ENCODE data around the gene GPR15.

Gene GPR15

GRCh38 chr3:98512576-98512975 lies 19.2 kb upstream of the GPR15 start:
- H3K4me1 ChIP-seq (ENCODE audit: control insufficient read depth, low read length) = no peaks in the 10 kb centered on the region
- H3K9me3 ChIP-seq (ENCODE audit: control insufficient read depth, insufficient read depth, low read length) = no peaks in the 10 kb centered on the region
- no peak overlapping the region for H3K27ac ChIP-seq (ENCODE audit: low read depth, low read length)
- H3K4me2 ChIP-seq (ENCODE audit: low read length) = no peak overlapping the region
- H3K79me2 ChIP-seq (ENCODE audit: control insufficient read depth, low read length) = no peaks in the 10 kb centered on the region
- TF ChIP-seq EZH2phosphoT487 (IDR thresholded peaks at IDR 0.05; ENCODE audit: borderline replicate concordance, low read length) = no peak
- TF ChIP-seq CTCF (IDR thresholded peaks at IDR 0.05; ENCODE audit: low read depth, low read length, poor library complexity, severe bottlenecking) = no peak
- H3K36me3 ChIP-seq (ENCODE audit: control insufficient read depth, low read length) = peaks cover 26% of the 10 kb centered on the region
- H3F3A ChIP-seq (ENCODE audit: control insufficient read depth, insufficient read depth) = no peaks in the 10 kb centered on the region
- H4K20me1 ChIP-seq (ENCODE audit: control insufficient read depth, insufficient read depth, low read depth, low read length) = no peaks in the 10 kb centered on the region
- H3K9me2 ChIP-seq (replicated peaks; ENCODE audit: control insufficient read depth, low read length) = no peaks in the 10 kb centered on the region
- no peak overlapping the region for H3K4me3 ChIP-seq (ENCODE audit: low read length)
- no peaks in the 10 kb centered on the region for H3K27me3 ChIP-seq (ENCODE audit: control insufficient read depth, low read length)

GRCh38 chr3:98513091-98513511 lies 18.7 kb upstream of the GPR15 start:
- TF ChIP-seq EZH2phosphoT487 (IDR thresholded peaks at IDR 0.05; ENCODE audit: borderline replicate concordance, low read length) (no peak), CTCF (IDR thresholded peaks at IDR 0.05; ENCODE audit: low read depth, low read length, poor library complexity, severe bottlenecking) (no peak)
- H3K27me3 ChIP-seq (ENCODE audit: control insufficient read depth, low read length) = no peaks in the 10 kb centered on the region
- H4K20me1 ChIP-seq (ENCODE audit: control insufficient read depth, insufficient read depth, low read depth, low read length) = no peaks in the 10 kb centered on the region
- no peaks in the 10 kb centered on the region for H3F3A ChIP-seq (ENCODE audit: control insufficient read depth, insufficient read depth)
- H3K36me3 ChIP-seq (ENCODE audit: control insufficient read depth, low read length) = peaks cover 31% of the 10 kb centered on the region
- H3K27ac ChIP-seq (ENCODE audit: low read depth, low read length) = no peak overlapping the region
- no peaks in the 10 kb centered on the region for H3K79me2 ChIP-seq (ENCODE audit: control insufficient read depth, low read length)
- H3K4me1 ChIP-seq (ENCODE audit: control insufficient read depth, low read length) = no peaks in the 10 kb centered on the region
- H3K4me2 ChIP-seq (ENCODE audit: low read length) = no peak overlapping the region
- H3K9me2 ChIP-seq (replicated peaks; ENCODE audit: control insufficient read depth, low read length) = no peaks in the 10 kb centered on the region
- no peaks in the 10 kb centered on the region for H3K9me3 ChIP-seq (ENCODE audit: control insufficient read depth, insufficient read depth, low read length)
- no peak overlapping the region for H3K4me3 ChIP-seq (ENCODE audit: low read length)

- no peaks in the 10 kb centered on the region for H3K27me3 ChIP-seq (ENCODE audit: control insufficient read depth, low read length)
- no peak overlapping the region for H3K4me3 ChIP-seq (ENCODE audit: low read length)
- no peak for TF ChIP-seq EZH2phosphoT487 (IDR thresholded peaks at IDR 0.05; ENCODE audit: borderline replicate concordance, low read length)
- no peak for TF ChIP-seq CTCF (IDR thresholded peaks at IDR 0.05; ENCODE audit: low read depth, low read length, poor library complexity, severe bottlenecking)
- H3K4me1 ChIP-seq (ENCODE audit: control insufficient read depth, low read length) = no peaks in the 10 kb centered on the region
- H3K27ac ChIP-seq (ENCODE audit: low read depth, low read length) = no peak overlapping the region
- no peaks in the 10 kb centered on the region for H3K9me3 ChIP-seq (ENCODE audit: control insufficient read depth, insufficient read depth, low read length)
- peaks cover 5% of the 10 kb centered on the region; the same call in 1 of the 2 replicates for H3K79me2 ChIP-seq (ENCODE audit: control insufficient read depth, low read length)
- H4K20me1 ChIP-seq (ENCODE audit: control insufficient read depth, insufficient read depth, low read depth, low read length) = no peaks in the 10 kb centered on the region
- peaks cover 37% of the 10 kb centered on the region for H3K36me3 ChIP-seq (ENCODE audit: control insufficient read depth, low read length)
- H3K4me2 ChIP-seq (ENCODE audit: low read length) = no peak overlapping the region
- no peaks in the 10 kb centered on the region for H3F3A ChIP-seq (ENCODE audit: control insufficient read depth, insufficient read depth)
- H3K9me2 ChIP-seq (replicated peaks; ENCODE audit: control insufficient read depth, low read length) = no peaks in the 10 kb centered on the region
These were observed 18.0 kb upstream of the GPR15 start for GRCh38 chr3:98513736-98514135.

All from DOHH2 (cell line).